ENCODE data around the gene GULP1. TPM values are rescaled to one million over a fixed set of nuclear protein-coding genes. Genes with fewer than 3 reads are reported as not detected.

The GULP1 gene
- total RNA-seq, 1 donor from 2014 or later: 57.2 TPM

GRCh38 chr2:188333751-188334524 lies 42.3 kb downstream of the GULP1 start:
- Histone ChIP-seq H3K36me3 (no peaks in the 10 kb centered on the region), H3K4me1 (peaks cover 24% of the 10 kb centered on the region), H3K4me3 (no peak overlapping the region), H3K27ac (no peak overlapping the region), H3K27me3 (no peaks in the 10 kb centered on the region), H3K9me3 (no peaks in the 10 kb centered on the region)
- DNase-seq (ENCODE audit: extremely low spot score in 2 of 2): no peak
- intact Hi-C loops (cut with DNase I): no loop called here
- TF ChIP-seq CTCF (IDR thresholded peaks at IDR 0.05) (no peak), POLR2AphosphoS5 (IDR thresholded peaks at IDR 0.05; ENCODE audit: insufficient read depth in 1 of 2, low read depth in 1 of 2) (no peak), POLR2A (IDR thresholded peaks at IDR 0.05) (no peak)

- intact Hi-C loops (cut with DNase I): no loop called here
- no peak for TF ChIP-seq CTCF (IDR thresholded peaks at IDR 0.05)
- no peak for TF ChIP-seq POLR2A (IDR thresholded peaks at IDR 0.05)
- no peak for TF ChIP-seq POLR2AphosphoS5 (IDR thresholded peaks at IDR 0.05; ENCODE audit: insufficient read depth in 1 of 2, low read depth in 1 of 2)
- H3K4me1 ChIP-seq: peaks cover 13% of the 10 kb centered on the region
- DNase-seq (ENCODE audit: extremely low spot score in 2 of 2): no peak
- no peaks in the 10 kb centered on the region for H3K27me3 ChIP-seq
- H3K36me3 ChIP-seq: no peaks in the 10 kb centered on the region
- H3K4me3 ChIP-seq: no peak overlapping the region
- H3K9me3 ChIP-seq: no peaks in the 10 kb centered on the region
- no peak overlapping the region for H3K27ac ChIP-seq
Observed at GRCh38 chr2:188338463-188338862, 46.8 kb downstream of the GULP1 start.

DNA sequence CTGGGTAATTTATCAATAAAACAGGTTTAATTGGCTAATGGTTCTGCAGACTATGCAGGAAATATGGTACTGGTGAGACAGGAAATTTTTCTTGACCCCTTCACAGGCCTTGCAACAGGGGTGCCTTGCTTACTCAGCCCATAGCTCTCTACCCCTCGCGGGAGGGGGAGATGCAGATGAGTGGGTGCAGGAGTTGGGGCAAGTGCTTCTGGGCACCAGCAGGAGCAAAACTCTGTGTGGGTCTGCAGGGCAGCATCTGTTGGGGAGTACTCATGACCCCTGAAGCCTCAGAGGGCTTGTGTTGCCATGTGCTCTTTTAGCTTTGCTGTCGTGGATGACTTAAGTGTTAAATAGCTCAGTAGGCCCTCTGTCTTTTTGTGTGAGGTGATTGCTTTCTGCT lies 48.6 kb downstream of the GULP1 start:
- Histone ChIP-seq H3K27me3 (no peaks in the 10 kb centered on the region), H3K4me1 (peaks cover 14% of the 10 kb centered on the region), H3K9me3 (no peaks in the 10 kb centered on the region), H3K27ac (no peak overlapping the region), H3K36me3 (no peaks in the 10 kb centered on the region), H3K4me3 (no peak overlapping the region)
- no peak for TF ChIP-seq POLR2AphosphoS5 (IDR thresholded peaks at IDR 0.05; ENCODE audit: insufficient read depth in 1 of 2, low read depth in 1 of 2)
- no peak for TF ChIP-seq POLR2A (IDR thresholded peaks at IDR 0.05)
- intact Hi-C loops (cut with DNase I): no loop called here
- DNase-seq (ENCODE audit: extremely low spot score in 2 of 2): no peak

- TF ChIP-seq CTCF (IDR thresholded peaks at IDR 0.05) (no peak), POLR2AphosphoS5 (IDR thresholded peaks at IDR 0.05; ENCODE audit: insufficient read depth in 1 of 2, low read depth in 1 of 2) (no peak), POLR2A (IDR thresholded peaks at IDR 0.05) (no peak)
- Histone ChIP-seq H3K4me1 (peaks cover 41% of the 10 kb centered on the region), H3K36me3 (no peaks in the 10 kb centered on the region), H3K4me3 (no peak overlapping the region), H3K27ac (no peak overlapping the region), H3K27me3 (no peaks in the 10 kb centered on the region), H3K9me3 (no peaks in the 10 kb centered on the region)
- intact Hi-C loops (cut with DNase I): no loop called here
- no peak for DNase-seq (ENCODE audit: extremely low spot score in 2 of 2)
Observed at GRCh38 chr2:188345020-188345419, 53.3 kb downstream of the GULP1 start.

DNA sequence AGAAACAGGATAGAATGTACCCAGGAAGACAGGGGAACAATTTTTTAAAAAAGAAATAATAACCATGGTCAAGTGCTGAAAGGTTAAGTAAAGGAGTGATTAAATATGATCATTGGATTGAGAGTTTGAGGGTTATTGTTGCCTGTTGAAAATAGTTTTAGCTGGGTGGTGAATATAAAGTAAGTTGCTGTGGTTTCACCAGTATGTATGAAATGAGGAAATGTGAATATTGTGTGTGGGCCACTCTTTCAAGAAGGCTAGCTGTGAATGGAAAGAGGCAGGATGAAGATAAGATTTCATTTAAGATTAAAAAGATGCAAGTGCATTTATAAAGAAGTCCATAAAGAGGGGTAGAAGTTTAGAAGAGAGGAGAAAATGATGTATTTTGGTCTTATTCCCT lies 53.8 kb downstream of the GULP1 start:
- TF ChIP-seq POLR2A (IDR thresholded peaks at IDR 0.05) (no peak), CTCF (IDR thresholded peaks at IDR 0.05) (no peak), POLR2AphosphoS5 (IDR thresholded peaks at IDR 0.05; ENCODE audit: insufficient read depth in 1 of 2, low read depth in 1 of 2) (no peak)
- no peak for DNase-seq (ENCODE audit: extremely low spot score in 2 of 2)
- peaks cover 41% of the 10 kb centered on the region for H3K4me1 ChIP-seq
- no peaks in the 10 kb centered on the region for H3K9me3 ChIP-seq
- no peaks in the 10 kb centered on the region for H3K27me3 ChIP-seq
- H3K4me3 ChIP-seq: no peak overlapping the region
- H3K36me3 ChIP-seq: no peaks in the 10 kb centered on the region
- intact Hi-C loops (cut with DNase I): no loop called here
- no peak overlapping the region for H3K27ac ChIP-seq

Data from vagina (tissue), 2 donors.